Activated naive CD4-positive, alpha-beta T cell treated with anti-CD3 and anti-CD28 coated beads, Interleukin-2, amount 50 U/mL, for 24 hours (primary cell): Measurements from ENCODE around the gene AMZ2.
"Not testable (repeated sequence)": the region's sequence is repeated elsewhere in the genome, so short reads cannot be mapped to it uniquely, and the experiment has no call there.

ENCODE experiments used
- H3K27ac Mint-ChIP-seq: one replicate; pipeline ENCODE4 v1.8.0; 2021; ENCODE audit warnings: mild to moderate bottlenecking, mixed read lengths
- H3K27me3 Mint-ChIP-seq: one replicate; pipeline ENCODE4 v1.8.0; 2021; ENCODE audit warnings: mixed read lengths
- H3K36me3 Mint-ChIP-seq: one replicate; pipeline ENCODE4 v1.8.0; 2021; ENCODE audit warnings: mixed read lengths
- H3K4me1 Mint-ChIP-seq: one replicate; pipeline ENCODE4 v1.8.0; 2021; ENCODE audit warnings: mixed read lengths
- H3K4me3 Mint-ChIP-seq: one replicate; pipeline ENCODE4 v1.8.0; 2021; ENCODE audit warnings: mild to moderate bottlenecking, mixed read lengths
- H3K9me3 Mint-ChIP-seq: one replicate; pipeline ENCODE4 v1.8.0; 2021; ENCODE audit warnings: mixed read lengths

AMZ2 gene, protein sequence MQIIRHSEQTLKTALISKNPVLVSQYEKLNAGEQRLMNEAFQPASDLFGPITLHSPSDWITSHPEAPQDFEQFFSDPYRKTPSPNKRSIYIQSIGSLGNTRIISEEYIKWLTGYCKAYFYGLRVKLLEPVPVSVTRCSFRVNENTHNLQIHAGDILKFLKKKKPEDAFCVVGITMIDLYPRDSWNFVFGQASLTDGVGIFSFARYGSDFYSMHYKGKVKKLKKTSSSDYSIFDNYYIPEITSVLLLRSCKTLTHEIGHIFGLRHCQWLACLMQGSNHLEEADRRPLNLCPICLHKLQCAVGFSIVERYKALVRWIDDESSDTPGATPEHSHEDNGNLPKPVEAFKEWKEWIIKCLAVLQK

GRCh38 chr17:68247445-68248198 lies at the start of gene AMZ2:
TSS of gene AMZ2 (plus strand) at chr17:68248043. CDS start at chr17:68250188, 2,145 bp downstream.
- Mint-ChIP-seq H3K4me1 (peaks cover 46% of the 10 kb centered on the region), H3K9me3 (no peaks in the 10 kb centered on the region), H3K36me3 (peaks cover 4% of the 10 kb centered on the region), H3K4me3 (peak within 1 kb of the TSS; percentile 94), H3K27me3 (no peaks in the 10 kb centered on the region), H3K27ac (peak within 1 kb of the TSS; percentile 94)

GRCh38 chr17:68198931-68199836 lies 48.7 kb upstream of the AMZ2 start:
- peaks cover 12% of the 10 kb centered on the region for H3K27me3 Mint-ChIP-seq
- H3K4me3 Mint-ChIP-seq = peak overlapping the region; percentile 87
- H3K27ac Mint-ChIP-seq = no peak overlapping the region
- H3K4me1 Mint-ChIP-seq = peaks cover 18% of the 10 kb centered on the region
- H3K9me3 Mint-ChIP-seq = no peaks in the 10 kb centered on the region
- no peaks in the 10 kb centered on the region for H3K36me3 Mint-ChIP-seq

- Mint-ChIP-seq H3K27me3 (peaks cover 12% of the 10 kb centered on the region), H3K36me3 (no peaks in the 10 kb centered on the region), H3K4me1 (peaks cover 18% of the 10 kb centered on the region), H3K27ac (no peak overlapping the region), H3K4me3 (peak overlapping the region; percentile 87), H3K9me3 (no peaks in the 10 kb centered on the region)
These were observed 47.8 kb upstream of the AMZ2 start for GRCh38 chr17:68199837-68200688.

DNA sequence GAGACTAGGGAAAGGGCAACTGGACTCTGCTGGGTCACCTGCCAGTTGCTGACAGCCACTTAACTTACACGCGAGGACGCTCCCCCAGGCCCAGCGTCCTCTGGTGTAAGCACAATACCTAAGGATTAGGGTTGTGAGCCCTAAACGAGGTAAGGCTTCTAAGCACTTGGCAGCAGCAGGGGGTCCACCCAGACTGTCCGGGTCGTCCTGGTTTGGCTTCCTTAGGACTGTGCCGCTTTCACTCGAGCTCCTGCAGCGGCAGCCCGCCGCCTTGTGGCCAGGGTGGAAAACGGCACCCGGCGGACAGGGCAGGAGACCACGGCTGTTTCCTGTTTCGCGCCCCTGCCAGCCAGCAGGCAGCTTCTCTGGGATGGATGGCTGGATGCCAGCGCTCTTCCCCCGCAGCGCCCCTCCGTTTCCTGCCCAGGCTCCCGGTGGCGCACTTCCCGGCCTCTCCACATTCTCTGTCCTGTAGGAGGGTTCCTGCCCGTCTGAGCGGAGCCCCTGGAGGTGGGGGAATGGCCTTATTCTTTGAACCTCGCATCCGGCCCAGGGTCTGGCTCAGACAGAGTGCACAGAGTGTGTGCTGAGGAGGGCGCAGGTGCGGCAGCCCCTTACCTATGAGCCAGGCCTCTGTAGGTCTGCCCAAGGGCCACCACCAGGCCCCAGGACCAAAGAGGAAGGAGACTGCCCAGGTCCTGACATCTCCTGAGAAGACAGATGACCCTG lies 47.0 kb upstream of the AMZ2 start:
- H3K4me1 Mint-ChIP-seq = peaks cover 12% of the 10 kb centered on the region

DNA sequence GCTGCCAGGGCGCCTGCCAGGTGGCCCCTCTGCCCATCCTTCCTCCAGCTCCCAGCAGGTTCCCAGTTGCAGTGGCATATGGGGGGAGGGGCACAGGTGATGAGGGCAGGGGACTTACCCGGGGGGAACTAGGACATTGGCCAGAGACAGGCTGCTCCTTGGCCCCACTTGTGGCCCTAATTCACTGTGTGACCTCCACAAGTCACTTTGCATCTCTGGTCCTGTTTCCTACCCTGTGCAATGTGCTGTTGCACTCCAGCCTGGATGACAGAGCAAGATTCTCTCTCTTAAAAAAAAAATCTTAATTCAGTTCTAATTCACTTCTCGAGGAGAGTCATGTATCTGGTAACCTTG lies 46.4 kb upstream of the AMZ2 start:
- H3K36me3 Mint-ChIP-seq, H3K27ac Mint-ChIP-seq, H3K9me3 Mint-ChIP-seq, H3K27me3 Mint-ChIP-seq: not testable (repeated sequence)
- Mint-ChIP-seq H3K4me3 (peak overlapping the region; percentile 19), H3K4me1 (peaks cover 14% of the 10 kb centered on the region)

More for the DNA sequence above, 47.0 kb upstream of the AMZ2 start:
- H3K4me3 Mint-ChIP-seq = peak overlapping the region; percentile 87
- H3K36me3 Mint-ChIP-seq = no peaks in the 10 kb centered on the region
- H3K9me3 Mint-ChIP-seq = no peaks in the 10 kb centered on the region
- no peak overlapping the region for H3K27ac Mint-ChIP-seq
- H3K27me3 Mint-ChIP-seq = peaks cover 9% of the 10 kb centered on the region

- peaks cover 23% of the 10 kb centered on the region for H3K4me1 Mint-ChIP-seq
- not testable (repeated sequence) for H3K36me3 Mint-ChIP-seq, H3K9me3 Mint-ChIP-seq, H3K27ac Mint-ChIP-seq, H3K27me3 Mint-ChIP-seq, H3K4me3 Mint-ChIP-seq
These were observed 45.5 kb upstream of the AMZ2 start for GRCh38 chr17:68202321-68202720.

GRCh38 chr17:68204736-68205135 lies 43.1 kb upstream of the AMZ2 start:
- Mint-ChIP-seq H3K4me3 (peak overlapping the region; percentile 84), H3K27me3 (peaks cover 5% of the 10 kb centered on the region), H3K9me3 (no peaks in the 10 kb centered on the region), H3K4me1 (peaks cover 32% of the 10 kb centered on the region), H3K36me3 (peaks cover 3% of the 10 kb centered on the region), H3K27ac (no peak overlapping the region)

GRCh38 chr17:68205251-68205807 lies 42.5 kb upstream of the AMZ2 start:
- Mint-ChIP-seq H3K27me3 (no peaks in the 10 kb centered on the region), H3K36me3 (peaks cover 5% of the 10 kb centered on the region), H3K27ac (peak overlapping the region; percentile 80), H3K4me1 (peaks cover 30% of the 10 kb centered on the region), H3K9me3 (no peaks in the 10 kb centered on the region), H3K4me3 (peak overlapping the region; percentile 84)

- H3K27ac Mint-ChIP-seq = peak overlapping the region; percentile 96
- no peaks in the 10 kb centered on the region for H3K9me3 Mint-ChIP-seq
- no peaks in the 10 kb centered on the region for H3K27me3 Mint-ChIP-seq
- peaks cover 5% of the 10 kb centered on the region for H3K36me3 Mint-ChIP-seq
- peak overlapping the region; percentile 96 for H3K4me3 Mint-ChIP-seq
- H3K4me1 Mint-ChIP-seq = peaks cover 34% of the 10 kb centered on the region
These were observed 41.8 kb upstream of the AMZ2 start for GRCh38 chr17:68205808-68206720.

DNA sequence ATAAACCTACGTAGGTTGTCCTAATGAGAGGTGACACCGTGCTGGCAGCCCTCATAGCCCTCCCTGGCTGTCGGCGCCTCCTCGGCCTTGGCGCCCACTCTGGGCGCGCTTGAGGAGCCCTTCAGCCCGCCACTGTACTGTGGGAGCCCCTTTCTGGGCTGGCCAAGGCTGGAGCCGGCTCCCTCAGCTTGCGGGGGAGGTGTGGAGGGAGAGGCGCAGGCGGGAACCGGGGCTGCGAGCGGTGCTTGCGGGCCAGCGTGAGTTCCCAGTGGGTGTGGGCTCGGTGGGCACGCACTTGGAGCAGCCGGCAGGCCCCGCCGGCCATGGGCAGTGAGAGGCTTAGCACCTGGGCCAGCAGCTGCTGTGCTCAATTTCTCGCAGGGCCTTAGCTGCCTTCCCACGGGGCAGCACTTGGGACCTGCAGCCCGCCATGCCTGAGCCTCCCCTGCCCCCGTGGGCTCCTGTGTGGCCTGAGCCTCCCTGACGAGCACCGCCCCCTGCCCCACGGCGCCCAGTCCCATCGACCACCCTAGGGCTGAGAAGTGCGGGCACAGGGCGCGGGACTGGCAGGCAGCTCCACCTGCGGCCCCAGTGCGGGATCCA lies 40.1 kb upstream of the AMZ2 start:
- Mint-ChIP-seq H3K4me3 (no peak overlapping the region), H3K36me3 (peaks cover 6% of the 10 kb centered on the region), H3K27me3 (no peaks in the 10 kb centered on the region), H3K4me1 (peaks cover 38% of the 10 kb centered on the region), H3K9me3 (no peaks in the 10 kb centered on the region), H3K27ac (no peak overlapping the region)

DNA sequence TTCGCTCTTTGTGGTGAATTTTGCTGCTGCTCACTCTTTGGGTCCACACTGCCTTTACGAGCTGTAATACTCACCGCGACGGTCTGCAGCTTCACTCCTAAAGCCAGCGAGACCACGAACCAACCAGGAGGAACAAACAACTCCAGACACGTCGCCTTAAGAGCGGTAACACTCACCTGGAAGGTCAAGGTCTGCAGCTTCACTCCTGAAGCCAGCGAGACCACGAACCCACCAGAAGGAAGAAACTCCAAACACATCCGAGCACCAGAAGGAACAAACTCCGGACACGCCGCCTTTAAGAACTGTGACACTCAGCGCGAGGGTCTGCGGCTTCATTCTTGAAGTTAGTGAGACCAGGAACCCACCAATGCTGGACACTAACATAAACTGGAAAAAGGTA lies 39.2 kb upstream of the AMZ2 start:
- not testable (repeated sequence) for H3K9me3 Mint-ChIP-seq, H3K27me3 Mint-ChIP-seq, H3K4me3 Mint-ChIP-seq, H3K36me3 Mint-ChIP-seq, H3K27ac Mint-ChIP-seq
- peaks cover 47% of the 10 kb centered on the region for H3K4me1 Mint-ChIP-seq

GRCh38 chr17:68209191-68209900 lies 38.5 kb upstream of the AMZ2 start:
- peaks cover 54% of the 10 kb centered on the region for H3K4me1 Mint-ChIP-seq
- H3K27ac Mint-ChIP-seq, H3K9me3 Mint-ChIP-seq, H3K27me3 Mint-ChIP-seq, H3K36me3 Mint-ChIP-seq, H3K4me3 Mint-ChIP-seq: not testable (repeated sequence)
